Fibroblast of upper back skin (primary cell): ENCODE results near the gene ARL8A.
"Not testable (repeated sequence)": the region's sequence is repeated elsewhere in the genome, so short reads cannot be mapped to it uniquely, and the experiment has no call there.

Experiments
- DNase-seq: peaks from one replicate; pipeline ENCODE4 v3.0.0-alpha.2; 2013

The ARL8A gene

GRCh38 chr1:202156590-202156989 is 12.1 kb upstream of the ARL8A start:
- DNase-seq: no peak

- no peak for DNase-seq
Observed at GRCh38 chr1:202155478-202156021, 11.0 kb upstream of the ARL8A start.

GRCh38 chr1:202154766-202155477 is 10.4 kb upstream of the ARL8A start:
- peak; percentile 61 for DNase-seq

GRCh38 chr1:202154148-202154765 is 9.7 kb upstream of the ARL8A start:
- DNase-seq: no peak

- no peak for DNase-seq
Observed at GRCh38 chr1:202153284-202153683, 8.7 kb upstream of the ARL8A start.

- DNase-seq: no peak
Observed at GRCh38 chr1:202152399-202152798, 7.9 kb upstream of the ARL8A start.

GRCh38 chr1:202151045-202151444 is 6.5 kb upstream of the ARL8A start:
- no peak for DNase-seq

- no peak for DNase-seq
Observed at GRCh38 chr1:202150602-202151001, 6.1 kb upstream of the ARL8A start.

- no peak for DNase-seq
Observed at GRCh38 chr1:202150187-202150586, 5.7 kb upstream of the ARL8A start.

- DNase-seq: no peak
Observed at GRCh38 chr1:202149566-202149965, 5.0 kb upstream of the ARL8A start.

- no peak for DNase-seq
Observed at GRCh38 chr1:202148391-202148790, 3.9 kb upstream of the ARL8A start.

GRCh38 chr1:202146993-202147392 is 2.5 kb upstream of the ARL8A start:
- no peak for DNase-seq

- no peak for DNase-seq
Observed at GRCh38 chr1:202146279-202146678, 1.7 kb upstream of the ARL8A start.

GRCh38 chr1:202145744-202146140 is 1.2 kb upstream of the ARL8A start:
- not testable (repeated sequence) for DNase-seq

GRCh38 chr1:202145068-202145743 is 669 bp upstream of the ARL8A start:
- DNase-seq: no peak

GRCh38 chr1:202143768-202144401 is 652 bp downstream of the ARL8A start:
- no peak for DNase-seq

- DNase-seq: no peak
Observed at GRCh38 chr1:202143011-202143767, 1.3 kb downstream of the ARL8A start.

GRCh38 chr1:202141468-202141867 is 3.1 kb downstream of the ARL8A start:
- DNase-seq: not testable (repeated sequence)

GRCh38 chr1:202140833-202141232 is 3.7 kb downstream of the ARL8A start:
- DNase-seq: no peak

GRCh38 chr1:202135221-202135721 is 9.3 kb downstream of the ARL8A start:
- DNase-seq: peak; percentile 60

- DNase-seq: no peak
Observed at GRCh38 chr1:202134645-202135172, 9.8 kb downstream of the ARL8A start.

GRCh38 chr1:202133989-202134388 is 10.5 kb downstream of the ARL8A start:
- DNase-seq: no peak
